Measurements from ENCODE around the gene RASSF6.
"Not testable (repeated sequence)": the region's sequence is repeated elsewhere in the genome, so short reads cannot be mapped to it uniquely, and the experiment has no call there.

Gene RASSF6

GRCh38 chr4:73550865-73551264 lies 69.4 kb downstream of the RASSF6 start:
- not testable (repeated sequence) for H3K4me1 Mint-ChIP-seq; ATAC-seq; DNase-seq (ENCODE audit: low spot score in 2 of 2); H3K4me3 Mint-ChIP-seq; H3K9me3 Mint-ChIP-seq; H3K27ac Mint-ChIP-seq; H3K36me3 Mint-ChIP-seq

GRCh38 chr4:73544620-73545019 lies 75.6 kb downstream of the RASSF6 start:
- no peak for DNase-seq (ENCODE audit: low spot score in 2 of 2)
- Mint-ChIP-seq H3K4me3 (no peak overlapping the region), H3K9me3 (no peaks in the 10 kb centered on the region)

GRCh38 chr4:73541251-73541650 lies 79.0 kb downstream of the RASSF6 start:
- H3K9me3 Mint-ChIP-seq: peaks cover 3% of the 10 kb centered on the region
- ATAC-seq (no peak), DNase-seq (ENCODE audit: low spot score in 2 of 2) (no peak)
- H3K27ac Mint-ChIP-seq: no peak overlapping the region
- H3K36me3 Mint-ChIP-seq: no peaks in the 10 kb centered on the region
- H3K4me1 Mint-ChIP-seq: no peaks in the 10 kb centered on the region
- no peak overlapping the region for H3K4me3 Mint-ChIP-seq

More at GRCh38 chr4:73544620-73545019, 75.6 kb downstream of the RASSF6 start:
- H3K36me3 Mint-ChIP-seq: no peaks in the 10 kb centered on the region
- no peak overlapping the region for H3K27ac Mint-ChIP-seq
- no peak for ATAC-seq
- no peaks in the 10 kb centered on the region for H3K4me1 Mint-ChIP-seq

GRCh38 chr4:73540826-73541225 lies 79.4 kb downstream of the RASSF6 start:
- no peak for ATAC-seq
- H3K27ac Mint-ChIP-seq: no peak overlapping the region

GRCh38 chr4:73539386-73539785 lies 80.8 kb downstream of the RASSF6 start:
- Mint-ChIP-seq H3K4me3 (no peak overlapping the region), H3K4me1 (no peaks in the 10 kb centered on the region), H3K36me3 (no peaks in the 10 kb centered on the region), H3K9me3 (peaks cover 3% of the 10 kb centered on the region), H3K27ac (no peak overlapping the region)
- DNase-seq (ENCODE audit: low spot score in 2 of 2) (no peak), ATAC-seq (no peak)

More at GRCh38 chr4:73540826-73541225, 79.4 kb downstream of the RASSF6 start:
- H3K4me3 Mint-ChIP-seq: no peak overlapping the region
- H3K4me1 Mint-ChIP-seq: no peaks in the 10 kb centered on the region
- no peak for DNase-seq (ENCODE audit: low spot score in 2 of 2)
- peaks cover 3% of the 10 kb centered on the region for H3K9me3 Mint-ChIP-seq
- H3K36me3 Mint-ChIP-seq: no peaks in the 10 kb centered on the region

- H3K27ac Mint-ChIP-seq: no peak overlapping the region
- peaks cover 3% of the 10 kb centered on the region for H3K9me3 Mint-ChIP-seq
- no peak overlapping the region for H3K4me3 Mint-ChIP-seq
- no peaks in the 10 kb centered on the region for H3K4me1 Mint-ChIP-seq
- ATAC-seq: no peak
- DNase-seq (ENCODE audit: low spot score in 2 of 2): no peak
- H3K36me3 Mint-ChIP-seq: no peaks in the 10 kb centered on the region
Observed at GRCh38 chr4:73538162-73538561, 82.1 kb downstream of the RASSF6 start.

GRCh38 chr4:73533515-73534422 lies 86.5 kb downstream of the RASSF6 start:
- no peak for ATAC-seq
- Mint-ChIP-seq H3K4me3 (no peak overlapping the region), H3K27ac (no peak overlapping the region)

GRCh38 chr4:73528171-73528570 lies 92.1 kb downstream of the RASSF6 start:
- Mint-ChIP-seq H3K36me3 (no peaks in the 10 kb centered on the region), H3K9me3 (no peaks in the 10 kb centered on the region), H3K4me1 (no peaks in the 10 kb centered on the region), H3K4me3 (no peak overlapping the region), H3K27ac (no peak overlapping the region)
- DNase-seq (ENCODE audit: low spot score in 2 of 2) (no peak), ATAC-seq (no peak)

More at GRCh38 chr4:73533515-73534422, 86.5 kb downstream of the RASSF6 start:
- no peak for DNase-seq (ENCODE audit: low spot score in 2 of 2)
- no peaks in the 10 kb centered on the region for H3K36me3 Mint-ChIP-seq
- no peaks in the 10 kb centered on the region for H3K4me1 Mint-ChIP-seq
- no peaks in the 10 kb centered on the region for H3K9me3 Mint-ChIP-seq

- no peaks in the 10 kb centered on the region for H3K9me3 Mint-ChIP-seq
- no peak overlapping the region for H3K4me3 Mint-ChIP-seq
- no peak overlapping the region for H3K27ac Mint-ChIP-seq
- DNase-seq (ENCODE audit: low spot score in 2 of 2) (no peak), ATAC-seq (no peak)
- H3K4me1 Mint-ChIP-seq: no peaks in the 10 kb centered on the region
- no peaks in the 10 kb centered on the region for H3K36me3 Mint-ChIP-seq
Observed at GRCh38 chr4:73527196-73527595, 93.0 kb downstream of the RASSF6 start.

- no peaks in the 10 kb centered on the region for H3K4me1 Mint-ChIP-seq
- no peaks in the 10 kb centered on the region for H3K9me3 Mint-ChIP-seq
- no peaks in the 10 kb centered on the region for H3K36me3 Mint-ChIP-seq
- H3K4me3 Mint-ChIP-seq: no peak overlapping the region
- DNase-seq (ENCODE audit: low spot score in 2 of 2) (no peak), ATAC-seq (no peak)
- H3K27ac Mint-ChIP-seq: no peak overlapping the region
Observed at GRCh38 chr4:73525611-73526010, 94.6 kb downstream of the RASSF6 start.

GRCh38 chr4:73523126-73523525 lies 97.1 kb downstream of the RASSF6 start:
- Mint-ChIP-seq H3K4me1 (no peaks in the 10 kb centered on the region), H3K27ac (no peak overlapping the region), H3K4me3 (no peak overlapping the region), H3K9me3 (no peaks in the 10 kb centered on the region), H3K36me3 (no peaks in the 10 kb centered on the region)
- ATAC-seq (no peak), DNase-seq (ENCODE audit: low spot score in 2 of 2) (no peak)

Data from stimulated activated effector memory CD8-positive, alpha-beta T cell treated with anti-CD3 and anti-CD28 coated beads, Interleukin-12 subunit alpha, Interleukin-12 subunit beta, amount 100 ng/mL, for 72 hours (primary cell).